Mucosa of stomach (tissue), 1 donor: ENCODE data around the gene SLC6A2.

ENCODE experiments used
- H3K27me3 ChIP-seq: one replicate; pipeline ENCODE4 v1.7.0; 2013; ENCODE audit warnings: mild to moderate bottlenecking, low read length; ENCODE audit not compliant: control insufficient read depth, insufficient read depth
- H3K36me3 ChIP-seq: one replicate; pipeline ENCODE4 v1.7.0; 2013; ENCODE audit warnings: low read length; ENCODE audit not compliant: control insufficient read depth, insufficient read depth
- H3K4me1 ChIP-seq: one replicate; pipeline ENCODE4 v1.7.0; 2013; ENCODE audit warnings: mild to moderate bottlenecking, low read length; ENCODE audit not compliant: control insufficient read depth, insufficient read depth
- H3K4me3 ChIP-seq: one replicate; pipeline ENCODE4 v1.7.0; 2013; ENCODE audit warnings: low read length
- H3K9ac ChIP-seq: one replicate; pipeline ENCODE4 v1.7.0; 2013; ENCODE audit warnings: mild to moderate bottlenecking, low read length, moderate library complexity
- H3K9me3 ChIP-seq: one replicate; pipeline ENCODE4 v1.7.0; 2013; ENCODE audit warnings: mild to moderate bottlenecking, low read length, moderate library complexity; ENCODE audit not compliant: control insufficient read depth
- donor health status: Pancreatic carcinoma.

SLC6A2 gene

DNA sequence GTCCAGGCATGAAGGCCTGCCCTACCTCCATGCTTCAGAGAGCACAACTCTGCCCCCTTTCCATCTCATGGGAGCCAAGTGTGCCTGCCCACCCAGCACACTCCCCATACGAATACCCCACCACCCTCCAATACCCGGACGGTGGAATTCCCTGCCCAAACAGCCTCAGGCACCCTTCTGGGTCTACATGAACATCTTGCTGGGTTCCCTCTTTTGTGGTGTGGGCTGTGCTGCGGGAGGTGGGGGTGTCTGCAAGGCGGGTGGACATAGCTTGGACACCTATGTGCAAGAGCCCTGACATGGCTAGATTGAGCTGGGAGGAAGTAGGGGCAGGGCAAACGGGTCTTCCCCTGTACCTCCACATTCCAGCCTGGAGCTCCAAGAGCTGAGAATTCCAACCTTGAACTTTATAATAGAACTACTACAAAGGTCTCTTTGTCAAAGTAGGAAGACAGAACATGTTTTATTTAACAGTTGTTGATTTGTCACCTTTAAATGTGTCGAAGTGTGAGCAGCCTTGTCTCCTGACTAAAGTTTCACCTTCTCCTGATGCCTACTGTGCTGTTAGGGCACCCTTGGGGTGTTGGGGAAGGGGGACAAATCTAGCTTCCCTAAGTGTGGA lies 9.1 kb downstream of the SLC6A2 start:
- H3K9me3 ChIP-seq, result no peaks in the 10 kb centered on the region
- H3K4me3 ChIP-seq, result no peak overlapping the region
- no peak overlapping the region for H3K9ac ChIP-seq
- H3K4me1 ChIP-seq, result no peaks in the 10 kb centered on the region
- no peaks in the 10 kb centered on the region for H3K27me3 ChIP-seq
- no peaks in the 10 kb centered on the region for H3K36me3 ChIP-seq

GRCh38 chr16:55665511-55665910 lies 9.7 kb downstream of the SLC6A2 start:
- no peaks in the 10 kb centered on the region for H3K9me3 ChIP-seq
- H3K4me1 ChIP-seq, result no peaks in the 10 kb centered on the region
- no peak overlapping the region for H3K4me3 ChIP-seq
- H3K9ac ChIP-seq, result no peak overlapping the region
- no peaks in the 10 kb centered on the region for H3K27me3 ChIP-seq
- H3K36me3 ChIP-seq, result no peaks in the 10 kb centered on the region

DNA sequence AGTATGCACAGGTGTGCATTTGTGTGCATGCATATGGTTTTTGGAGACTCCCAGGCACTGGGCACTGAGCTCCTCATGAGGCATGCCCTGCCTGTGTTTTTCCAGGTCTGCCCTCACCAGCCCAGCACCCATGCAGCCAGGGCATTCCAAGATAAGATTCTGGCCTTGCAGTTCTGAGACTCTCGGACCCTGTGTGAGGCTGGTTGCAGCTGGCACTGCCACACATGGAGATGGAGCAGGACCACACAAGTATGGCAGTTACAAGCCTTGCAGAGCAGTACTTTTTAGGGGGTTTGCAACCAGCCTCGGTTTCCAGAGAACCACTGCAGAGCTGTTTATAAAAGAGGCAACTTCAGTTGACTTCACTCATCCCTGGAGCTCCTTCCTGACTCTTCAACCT lies 10.2 kb downstream of the SLC6A2 start:
- Histone ChIP-seq H3K9ac (no peak overlapping the region), H3K9me3 (no peaks in the 10 kb centered on the region), H3K4me3 (no peak overlapping the region)

GRCh38 chr16:55667753-55668152 lies 12.0 kb downstream of the SLC6A2 start:
- Histone ChIP-seq H3K36me3 (no peaks in the 10 kb centered on the region), H3K9me3 (no peaks in the 10 kb centered on the region), H3K4me3 (no peak overlapping the region), H3K9ac (no peak overlapping the region), H3K4me1 (no peaks in the 10 kb centered on the region), H3K27me3 (no peaks in the 10 kb centered on the region)

More for the DNA sequence above, 10.2 kb downstream of the SLC6A2 start:
- Histone ChIP-seq H3K27me3 (no peaks in the 10 kb centered on the region), H3K36me3 (no peaks in the 10 kb centered on the region), H3K4me1 (no peaks in the 10 kb centered on the region)

- Histone ChIP-seq H3K36me3 (no peaks in the 10 kb centered on the region), H3K4me3 (no peak overlapping the region), H3K27me3 (no peaks in the 10 kb centered on the region), H3K9me3 (no peaks in the 10 kb centered on the region), H3K9ac (no peak overlapping the region), H3K4me1 (no peaks in the 10 kb centered on the region)
Measured at GRCh38 chr16:55668340-55669281, 12.8 kb downstream of the SLC6A2 start.

GRCh38 chr16:55671206-55671973 lies 15.6 kb downstream of the SLC6A2 start:
- Histone ChIP-seq H3K9ac (no peak overlapping the region), H3K9me3 (no peaks in the 10 kb centered on the region), H3K4me1 (no peaks in the 10 kb centered on the region), H3K27me3 (no peaks in the 10 kb centered on the region), H3K36me3 (no peaks in the 10 kb centered on the region), H3K4me3 (no peak overlapping the region)

GRCh38 chr16:55671974-55672280 lies 16.1 kb downstream of the SLC6A2 start:
- H3K27me3 ChIP-seq, result no peaks in the 10 kb centered on the region
- no peak overlapping the region for H3K9ac ChIP-seq
- H3K36me3 ChIP-seq, result no peaks in the 10 kb centered on the region
- H3K4me1 ChIP-seq, result no peaks in the 10 kb centered on the region
- H3K9me3 ChIP-seq, result no peaks in the 10 kb centered on the region
- H3K4me3 ChIP-seq, result no peak overlapping the region

DNA sequence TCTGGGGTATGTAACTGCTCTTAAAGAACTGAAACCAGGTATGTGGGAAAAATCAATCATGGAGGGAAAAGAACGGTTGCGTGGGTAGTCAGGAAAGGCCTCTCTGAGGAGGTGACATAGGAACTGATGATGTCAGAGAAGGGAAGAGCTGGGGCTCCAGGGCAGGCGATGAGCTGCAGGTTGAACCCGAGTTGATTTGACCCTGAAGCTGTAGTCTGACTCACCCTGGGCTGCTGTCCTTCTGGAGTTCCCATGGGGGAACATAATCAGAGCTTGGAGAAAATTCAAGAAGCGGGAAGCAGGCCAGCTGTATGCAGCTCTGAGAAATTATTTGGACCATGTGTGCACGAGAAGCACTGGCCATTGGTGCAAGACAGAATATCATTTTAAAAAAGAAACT lies 16.7 kb downstream of the SLC6A2 start:
- no peak overlapping the region for H3K9ac ChIP-seq
- no peaks in the 10 kb centered on the region for H3K4me1 ChIP-seq
- H3K4me3 ChIP-seq, result no peak overlapping the region
- H3K9me3 ChIP-seq, result no peaks in the 10 kb centered on the region
- H3K36me3 ChIP-seq, result no peaks in the 10 kb centered on the region
- H3K27me3 ChIP-seq, result no peaks in the 10 kb centered on the region

GRCh38 chr16:55678161-55678821 lies 22.5 kb downstream of the SLC6A2 start:
- no peaks in the 10 kb centered on the region for H3K27me3 ChIP-seq
- no peaks in the 10 kb centered on the region for H3K36me3 ChIP-seq
- no peak overlapping the region for H3K4me3 ChIP-seq
- H3K9ac ChIP-seq, result no peak overlapping the region
- H3K4me1 ChIP-seq, result no peaks in the 10 kb centered on the region
- no peaks in the 10 kb centered on the region for H3K9me3 ChIP-seq

GRCh38 chr16:55682086-55682485 lies 26.3 kb downstream of the SLC6A2 start:
- Histone ChIP-seq H3K9ac (no peak overlapping the region), H3K4me1 (no peaks in the 10 kb centered on the region), H3K4me3 (no peak overlapping the region), H3K36me3 (no peaks in the 10 kb centered on the region), H3K9me3 (no peaks in the 10 kb centered on the region), H3K27me3 (no peaks in the 10 kb centered on the region)

GRCh38 chr16:55685973-55686372 lies 30.2 kb downstream of the SLC6A2 start:
- Histone ChIP-seq H3K4me1 (no peaks in the 10 kb centered on the region), H3K9me3 (no peaks in the 10 kb centered on the region), H3K27me3 (no peaks in the 10 kb centered on the region), H3K4me3 (no peak overlapping the region), H3K9ac (no peak overlapping the region), H3K36me3 (no peaks in the 10 kb centered on the region)
